ENCODE data around the gene CST9.

GRCh38 chr20:23629542-23630391 lies 24.1 kb upstream of the CST9 start:
- TF ChIP-seq CTCF (IDR thresholded peaks at IDR 0.05) (no peak), EP300 (IDR thresholded peaks at IDR 0.05) (no peak)

Measured in esophagus muscularis mucosa (tissue), 3 donors.